Adrenal gland (tissue), 12 donors: ENCODE data around the gene GALK2. TPM values are rescaled to one million over a fixed set of nuclear protein-coding genes. Genes with fewer than 3 reads are reported as not detected.

Source experiments
- DNase-seq, 7 donors: peaks; one replicate each; pipeline ENCODE4 v3.0.0-alpha.2; 2019 to 2020
- H3K27ac ChIP-seq, 5 donors: fragments of 200-600 bp; sonication (generic) in 4 of 5; 1 replicate in 3 of 5; 2 replicates in 2 of 5; pipeline versions ENCODE4 v1.5.1 to v1.8.0; 2016 to 2020; ENCODE audit warnings: mild to moderate bottlenecking in 1 of 5
- H3K27me3 ChIP-seq: fragments of 200-600 bp; 2 replicates; pipeline ENCODE4 v1.8.0; 2021
- H3K36me3 ChIP-seq, 2 donors: fragments of 200-600 bp; replicated peaks in 1 of 2; 1 replicate in 1 of 2; 2 replicates in 1 of 2; pipeline versions ENCODE4 v1.5.1 to v1.8.0; 2018 to 2022
- H3K4me1 ChIP-seq, 2 donors: fragments of 200-600 bp; replicated peaks in 1 of 2; 1 replicate in 1 of 2; 2 replicates in 1 of 2; pipeline versions ENCODE4 v1.5.1 to v1.8.0; 2018 to 2021
- H3K4me3 ChIP-seq, 4 donors: fragments of 200-600 bp; sonication (generic) in 3 of 4; one replicate each; pipeline ENCODE4 v1.5.1; 2016 to 2018
- H3K9me3 ChIP-seq, 3 donors: fragments of 200-600 bp; sonication (generic) in 1 of 3; replicated peaks in 1 of 3; 1 replicate in 2 of 3; 2 replicates in 1 of 3; pipeline versions ENCODE4 v1.5.1 to v1.8.0; 2016 to 2021
- POLR2A ChIP-seq, 2 donors: fragments of 450-650 bp; IDR thresholded peaks; one replicate each; pipeline ENCODE4 v1.6.1; 2017; ENCODE audit warnings: antibody characterized with exemption in 2 of 2, mild to moderate bottlenecking in 2 of 2, moderate library complexity in 1 of 2
- WGBS, 4 donors: extraction: QIAGEN DNeasy Blood & Tissue Kit in 2 of 4; methylation state at CpG; one replicate each; pipeline versions ENCODE4 v1.1.5 to v1.1.7; 2013 to 2017; 5-methylcytosine and 5-hydroxymethylcytosine counted together
- intact Hi-C, 2 donors: fragments of 100-400 bp; cut with DNase I; formaldehyde crosslinking; loops; one replicate each; pipeline versions ENCODE4 v1.14.1 to v1.15.0; 2022 to 2023
- polyA plus RNA-seq, 3 donors: library from polyadenylated mRNA; stranded (reverse); fragments of 200-250 nt in 2 of 3; fragments of 350-450 nt in 1 of 3; fragmentation: Illumina TruSeq in 1 of 3; extraction: RNeasy Lipid Tissue Mini Kit (QIAGEN cat#74804) in 1 of 3; gene quantifications; one replicate each; pipeline ENCODE4 v1.2.3, GENCODE V29; 2013 to 2014
- total RNA-seq, 9 donors: library from RNA; depleted of rRNA in 4 of 9; stranded (reverse); fragments of >200 nt in 4 of 9; fragments of 120-200 nt in 1 of 9; fragmentation: NEBNext Ultra II Directional in 1 of 9; extraction: Animal tissue kit (Norgen Biotek cat#: 25700) in 1 of 9; gene quantifications; one replicate each; pipeline versions ENCODE4 v1.1.0 to v1.2.4, GENCODE V29; 2013 to 2023
- TF ChIP-seq, protein P1 (sequence below), 6 experiments: fragments of 450-650 bp in 4 of 6; fragments of 200-600 bp in 2 of 6; sonication (generic) in 1 of 6; IDR thresholded peaks; 1 replicate in 5 of 6; 2 replicates in 1 of 6; pipeline versions ENCODE4 v1.5.1 to v1.8.0; 2016 to 2021; ENCODE audit warnings: antibody characterized with exemption in 6 of 6, mild to moderate bottlenecking in 2 of 6, moderate library complexity in 1 of 6
- donor health status: healthy with polysubstance abuse.
- donor health status: Bipolar disorder and iron deficiency.
- donor health status: DM: yes; HTN: yes; CAD: no.
- donor health status: DM: no; HTN: no; CAD: no.
- donor health status: DM: no; HTN: no; CAD: no.
- donor health status: DM: yes; HTN: yes; CAD: no.

The GALK2 gene
- total and polyA plus RNA-seq, 12 donors, result 11.0 to 64.2 (median 49.1) TPM

DNA sequence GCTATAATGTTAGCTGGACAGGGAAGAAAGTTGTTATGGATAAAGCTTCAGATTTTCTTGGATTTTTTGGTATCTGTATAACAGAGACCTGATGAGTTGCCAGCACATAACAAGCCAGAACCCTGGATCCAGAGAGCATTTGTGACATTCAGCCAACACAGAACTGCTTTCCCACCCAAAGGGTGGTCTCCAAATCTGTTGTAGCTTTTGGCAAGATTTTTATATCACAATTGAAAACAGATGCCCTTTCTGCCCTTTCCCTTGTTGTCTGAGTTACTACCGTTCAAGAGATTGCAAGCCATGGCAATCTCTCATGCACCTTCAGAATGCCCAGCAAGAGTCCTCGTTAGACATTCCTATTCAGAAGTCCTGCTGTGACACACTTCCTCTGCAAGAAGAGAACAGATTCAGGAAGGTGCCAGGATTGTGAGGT, 145.4 kb downstream of the GALK2 start:
- Histone ChIP-seq H3K4me3 (no peak overlapping the region), H3K9me3 (no peaks in the 10 kb centered on the region), H3K4me1 (peaks cover 0 to 1% of the 10 kb centered on the region in 2 donors), H3K36me3 (peaks cover 0 to 7% of the 10 kb centered on the region in 2 donors), H3K27me3 (no peaks in the 10 kb centered on the region), H3K27ac (no peak overlapping the region)
- no peak for TF ChIP-seq POLR2A (IDR thresholded peaks at IDR 0.05)
- TF ChIP-seq, protein P1, sequence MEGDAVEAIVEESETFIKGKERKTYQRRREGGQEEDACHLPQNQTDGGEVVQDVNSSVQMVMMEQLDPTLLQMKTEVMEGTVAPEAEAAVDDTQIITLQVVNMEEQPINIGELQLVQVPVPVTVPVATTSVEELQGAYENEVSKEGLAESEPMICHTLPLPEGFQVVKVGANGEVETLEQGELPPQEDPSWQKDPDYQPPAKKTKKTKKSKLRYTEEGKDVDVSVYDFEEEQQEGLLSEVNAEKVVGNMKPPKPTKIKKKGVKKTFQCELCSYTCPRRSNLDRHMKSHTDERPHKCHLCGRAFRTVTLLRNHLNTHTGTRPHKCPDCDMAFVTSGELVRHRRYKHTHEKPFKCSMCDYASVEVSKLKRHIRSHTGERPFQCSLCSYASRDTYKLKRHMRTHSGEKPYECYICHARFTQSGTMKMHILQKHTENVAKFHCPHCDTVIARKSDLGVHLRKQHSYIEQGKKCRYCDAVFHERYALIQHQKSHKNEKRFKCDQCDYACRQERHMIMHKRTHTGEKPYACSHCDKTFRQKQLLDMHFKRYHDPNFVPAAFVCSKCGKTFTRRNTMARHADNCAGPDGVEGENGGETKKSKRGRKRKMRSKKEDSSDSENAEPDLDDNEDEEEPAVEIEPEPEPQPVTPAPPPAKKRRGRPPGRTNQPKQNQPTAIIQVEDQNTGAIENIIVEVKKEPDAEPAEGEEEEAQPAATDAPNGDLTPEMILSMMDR (IDR thresholded peaks at IDR 0.05), result no peak
- WGBS, 4 donors, result 49 to 78% (median 70%) methylated on average over 2 of the region's 2 CpGs
- intact Hi-C loops, result no loop called here
- DNase-seq, result no peak

DNA sequence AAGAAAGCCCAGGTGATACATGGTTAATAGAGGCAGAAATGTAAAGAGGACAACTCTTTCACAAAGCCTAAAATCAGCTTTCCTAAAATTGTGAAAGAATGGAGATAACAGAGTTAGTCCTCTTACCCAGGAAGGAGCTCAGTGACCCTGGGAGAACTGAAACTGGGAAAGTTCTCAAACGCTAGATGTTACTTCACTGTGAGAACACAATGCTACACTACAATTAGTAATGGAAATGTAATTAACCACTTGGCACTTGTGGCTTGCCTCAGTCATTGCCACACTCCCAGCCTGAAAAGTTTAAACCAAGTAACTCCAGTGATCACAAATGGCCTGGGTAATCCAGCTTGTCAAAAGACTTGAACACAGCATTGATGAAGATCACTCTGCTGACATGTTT, 150.3 kb downstream of the GALK2 start:
- Histone ChIP-seq H3K9me3 (no peaks in the 10 kb centered on the region), H3K27me3 (no peaks in the 10 kb centered on the region), H3K4me3 (no peak overlapping the region), H3K27ac (peak overlapping the region in 1 of 5 donors; percentile 22), H3K36me3 (peaks cover 0 to 7% of the 10 kb centered on the region in 2 donors), H3K4me1 (peaks cover 0 to 3% of the 10 kb centered on the region in 2 donors)
- 31 to 67% (median 54%) methylated on average over 1 of the region's 1 CpG for WGBS, 4 donors
- intact Hi-C loops, result no loop called here
- TF ChIP-seq, protein P1 (IDR thresholded peaks at IDR 0.05), result no peak
- no peak for TF ChIP-seq POLR2A (IDR thresholded peaks at IDR 0.05)
- no peak for DNase-seq

DNA sequence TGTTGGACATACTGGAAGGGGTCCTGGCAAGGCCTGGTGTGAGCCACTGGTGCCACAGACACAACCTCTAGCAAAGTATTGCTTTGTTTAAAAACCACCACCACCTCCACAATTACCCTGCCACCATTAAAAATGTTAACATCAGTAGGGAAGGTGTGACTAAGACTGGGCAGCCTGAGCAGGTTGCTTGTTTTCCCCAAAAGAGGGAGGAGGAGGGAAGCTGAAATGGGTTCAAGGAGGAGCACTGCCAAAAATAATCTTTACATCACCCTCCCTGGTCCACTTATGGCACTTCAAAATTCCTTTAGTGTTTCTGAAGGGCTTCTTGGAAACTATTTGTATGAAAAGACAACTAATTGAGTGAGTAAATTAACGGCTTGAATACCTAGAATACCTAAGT, 153.2 kb downstream of the GALK2 start:
- 85 to 98% (median 95%) methylated on average over 1 of the region's 1 CpG for WGBS, 4 donors
- peaks cover 0 to 7% of the 10 kb centered on the region in 2 donors for H3K36me3 ChIP-seq
- intact Hi-C loops, result no loop called here
- no peaks in the 10 kb centered on the region for H3K27me3 ChIP-seq
- no peak for DNase-seq
- TF ChIP-seq, protein P1 (IDR thresholded peaks at IDR 0.05), result no peak
- no peak for TF ChIP-seq POLR2A (IDR thresholded peaks at IDR 0.05)
- H3K4me1 ChIP-seq, result peaks cover 0 to 3% of the 10 kb centered on the region in 2 donors
- no peaks in the 10 kb centered on the region for H3K9me3 ChIP-seq
- H3K4me3 ChIP-seq, result no peak overlapping the region
- H3K27ac ChIP-seq, result no peak overlapping the region

DNA sequence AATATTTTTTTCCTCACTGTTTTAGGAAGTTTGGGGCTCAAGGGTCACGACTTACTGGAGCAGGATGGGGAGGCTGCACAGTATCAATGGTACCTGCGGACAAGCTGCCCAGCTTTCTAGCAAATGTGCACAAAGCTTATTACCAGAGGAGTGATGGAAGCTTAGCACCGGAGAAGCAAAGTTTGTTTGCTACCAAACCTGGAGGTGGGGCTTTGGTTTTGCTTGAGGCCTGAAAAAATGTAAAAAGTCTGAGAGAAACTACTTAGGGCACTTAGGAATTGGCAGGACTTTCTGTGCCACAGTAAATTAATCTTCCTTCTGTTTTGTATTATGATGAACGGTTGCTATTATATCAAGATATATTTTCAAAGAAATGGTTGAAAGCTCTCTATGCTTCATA, 157.9 kb downstream of the GALK2 start:
- WGBS, 4 donors, result 94 to 96% (median 95%) methylated on average over 4 of the region's 4 CpGs
- DNase-seq, result no peak
- TF ChIP-seq, protein P1 (IDR thresholded peaks at IDR 0.05), result no peak
- TF ChIP-seq POLR2A (IDR thresholded peaks at IDR 0.05), result no peak
- H3K4me1 ChIP-seq, result no peaks in the 10 kb centered on the region
- H3K27me3 ChIP-seq, result no peaks in the 10 kb centered on the region
- no peaks in the 10 kb centered on the region for H3K9me3 ChIP-seq
- intact Hi-C loops, result no loop called here
- no peak overlapping the region for H3K27ac ChIP-seq
- no peak overlapping the region for H3K4me3 ChIP-seq
- H3K36me3 ChIP-seq, result no peaks in the 10 kb centered on the region
